HG03378 (cell line): ENCODE data around the gene TAS2R9.
"Not testable (repeated sequence)": the region's sequence is repeated elsewhere in the genome, so short reads cannot be mapped to it uniquely, and the experiment has no call there.

Experiments
- ATAC-seq: cut with Tn5 transposase; IDR thresholded peaks from one replicate; pipeline ENCODE4 v1.9.1; 2021; ENCODE audit warnings: mild to moderate bottlenecking, moderate library complexity; ENCODE audit not compliant: unreplicated experiment

The TAS2R9 gene

GRCh38 chr12:10810068-10810467, at the start of gene TAS2R9:
TSS of gene TAS2R9 (minus strand) at chr12:10810168. CDS start at chr12:10810075, 93 bp downstream.
- no peak for ATAC-seq

DNA sequence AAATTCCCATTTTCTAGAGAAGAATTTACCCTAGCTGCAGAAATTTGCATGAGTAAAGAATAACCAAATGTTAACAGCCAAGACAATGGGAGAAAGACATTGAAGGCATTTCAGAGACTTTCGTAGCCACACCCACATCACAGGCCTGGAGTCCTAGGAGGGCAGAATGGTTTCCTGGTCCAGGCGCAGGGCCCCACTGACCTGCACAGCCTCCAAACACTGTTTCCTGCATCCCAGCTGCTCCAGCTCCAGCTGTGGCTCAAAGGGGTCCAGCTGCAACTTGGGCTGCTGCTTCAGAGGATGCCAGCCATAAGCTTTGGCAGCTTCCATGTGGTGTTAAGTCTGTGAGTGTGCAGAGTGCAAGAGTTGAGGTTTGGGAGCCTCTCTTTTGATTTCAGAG, 45.8 kb upstream of the TAS2R9 start:
- no peak for ATAC-seq

GRCh38 chr12:10853776-10854175, 43.8 kb upstream of the TAS2R9 start:
- no peak for ATAC-seq

DNA sequence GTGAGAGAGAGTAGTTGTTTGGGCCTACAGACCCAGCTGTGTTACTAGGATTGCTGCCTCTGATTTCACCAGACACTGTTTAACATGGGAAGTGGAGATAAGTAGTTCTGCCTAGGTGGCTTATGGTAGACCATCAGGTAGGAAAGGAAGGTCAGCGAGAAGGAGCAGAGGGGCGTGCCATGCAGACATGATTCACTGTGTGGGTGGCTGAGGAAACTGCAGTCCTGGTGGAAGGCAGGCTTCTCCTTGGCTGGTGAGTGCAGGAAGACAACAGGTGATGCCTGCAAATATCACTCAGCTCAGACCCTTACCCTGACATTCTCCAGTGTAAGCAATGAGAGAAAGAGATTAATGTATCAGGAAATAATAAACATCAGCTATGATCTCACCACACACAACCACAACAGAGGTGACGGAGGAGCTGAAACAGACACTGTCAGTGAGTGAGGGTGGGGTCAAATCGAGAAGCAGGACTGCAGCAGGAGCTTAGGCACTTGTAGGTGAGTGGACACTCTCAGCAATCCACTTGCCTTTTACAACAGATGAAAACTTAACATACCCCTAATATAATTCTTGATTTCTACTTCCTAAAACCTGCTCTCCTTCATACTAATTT, 41.4 kb upstream of the TAS2R9 start:
- no peak for ATAC-seq

DNA sequence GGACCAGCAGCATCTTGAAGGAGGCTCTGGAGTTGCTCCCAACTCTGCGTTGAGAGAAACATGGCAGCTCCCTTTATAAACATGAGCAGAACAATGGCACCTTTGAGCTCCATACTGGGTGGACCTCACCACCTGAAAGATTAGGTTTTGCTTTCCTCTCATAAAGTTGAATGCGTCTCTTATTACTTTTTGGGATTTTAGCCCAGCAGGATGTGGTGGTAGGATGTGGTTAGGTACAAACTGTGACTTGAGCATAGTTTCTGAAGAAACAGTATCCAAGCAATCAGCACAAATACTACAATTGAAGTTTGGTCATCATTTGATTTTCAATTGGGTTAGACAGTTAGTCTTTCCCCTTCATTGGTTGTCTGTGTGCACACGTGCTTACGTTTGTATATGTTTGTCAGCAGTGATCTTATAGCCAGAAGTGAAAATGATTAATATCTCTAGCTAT, 39.5 kb upstream of the TAS2R9 start, which contains the start of gene PRR4:
TSS of gene PRR4 (minus strand) at position 51 of the 454 bp plus-strand sequence. CDS start at position 13, 38 bp downstream.
- ATAC-seq, result no peak

GRCh38 chr12:10847744-10848143, 37.8 kb upstream of the TAS2R9 start:
- no peak for ATAC-seq

GRCh38 chr12:10842862-10843261, 32.9 kb upstream of the TAS2R9 start:
- ATAC-seq, result no peak

GRCh38 chr12:10838461-10838860, 28.5 kb upstream of the TAS2R9 start:
- ATAC-seq, result no peak

DNA sequence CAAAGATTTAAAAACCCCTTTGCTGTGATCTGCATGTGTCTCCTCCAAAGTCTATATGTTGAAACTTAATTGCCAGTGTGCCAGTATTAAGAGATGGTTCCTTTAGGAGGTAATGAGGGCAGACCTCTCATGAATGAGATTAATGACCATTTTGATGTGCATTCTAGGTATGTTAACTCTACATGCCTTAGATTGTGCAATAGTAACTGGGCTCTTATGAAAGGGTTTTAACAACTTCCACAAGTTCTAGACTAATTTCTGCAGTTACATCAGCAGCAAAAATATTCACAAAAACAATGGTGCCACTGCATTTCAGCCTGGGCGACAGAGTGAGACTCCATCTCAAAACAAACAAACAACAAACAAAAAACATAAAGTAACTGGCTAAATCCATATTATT, 20.0 kb upstream of the TAS2R9 start:
- ATAC-seq, result no peak

- ATAC-seq, result no peak
These were observed 16.3 kb upstream of the TAS2R9 start, which contains the start of gene TAS2R10 for GRCh38 chr12:10826258-10826657. TSS of gene TAS2R10 (minus strand) at chr12:10826358. CDS start at chr12:10826269, 89 bp downstream.

- no peak for ATAC-seq
These were observed 15.0 kb upstream of the TAS2R9 start for GRCh38 chr12:10824957-10825356.

DNA sequence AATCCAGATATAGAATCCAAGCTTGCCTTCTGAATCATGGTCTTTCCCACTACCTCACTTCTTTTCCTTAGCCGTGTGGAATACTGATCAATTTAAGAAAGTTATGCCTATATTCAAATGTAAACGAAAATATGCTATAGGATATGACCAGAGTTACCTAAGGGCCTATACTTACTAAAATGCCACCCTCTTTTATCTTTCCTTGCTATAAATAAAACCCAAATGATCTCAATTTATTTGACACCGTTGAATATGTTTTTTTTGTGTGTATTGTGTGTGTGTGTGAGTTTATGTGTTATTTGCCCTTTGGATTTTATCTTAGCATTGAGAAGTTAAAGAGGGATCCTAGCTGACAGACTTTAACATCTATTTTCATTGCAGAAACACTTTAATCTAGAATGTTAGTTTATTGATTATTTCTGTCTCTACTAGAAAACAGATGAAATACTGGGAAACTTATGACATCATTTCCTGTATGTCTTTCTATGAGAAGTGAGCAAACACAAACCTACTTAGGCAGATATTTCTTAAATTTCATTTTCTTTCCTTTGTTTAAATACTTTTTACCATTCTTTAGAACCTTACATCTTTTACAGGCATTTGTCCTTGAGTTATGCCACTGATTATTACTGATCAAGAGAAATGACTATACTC, 2.0 kb upstream of the TAS2R9 start:
- ATAC-seq, result no peak

DNA sequence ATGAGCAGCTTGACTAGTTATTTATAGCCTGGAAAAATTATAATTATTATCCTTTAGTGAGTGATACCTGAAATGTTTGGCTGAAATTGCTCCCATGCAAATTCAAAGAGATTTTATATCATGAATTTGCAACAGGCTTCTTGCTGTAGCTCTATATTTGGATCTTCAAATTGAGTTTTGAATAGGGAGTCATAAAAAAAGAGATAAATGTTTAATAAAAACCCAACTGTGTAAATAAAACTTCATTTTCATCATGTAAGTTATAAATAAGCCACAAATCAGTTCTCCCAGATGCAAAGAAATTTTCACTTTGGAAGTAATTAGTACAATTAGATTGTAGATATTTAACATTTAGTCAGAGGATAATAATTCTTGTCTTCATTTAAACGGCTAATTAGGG, 2.8 kb downstream of the TAS2R9 start, which contains the start of gene TAS2R8:
TSS of gene TAS2R8 (minus strand) at position 101 of the 400 bp plus-strand sequence. CDS start 306 bp downstream, outside the sequence.
- ATAC-seq, result no peak

- no peak for ATAC-seq
These were observed 7.4 kb downstream of the TAS2R9 start, which contains the start of gene TAS2R7 for GRCh38 chr12:10802587-10802986. TSS of gene TAS2R7 (minus strand) at chr12:10802627. CDS start at chr12:10802570, 57 bp downstream.

- ATAC-seq, result no peak
These were observed 8.2 kb downstream of the TAS2R9 start for GRCh38 chr12:10801741-10802140.

GRCh38 chr12:10794222-10794621, 15.7 kb downstream of the TAS2R9 start:
- ATAC-seq, result no peak

DNA sequence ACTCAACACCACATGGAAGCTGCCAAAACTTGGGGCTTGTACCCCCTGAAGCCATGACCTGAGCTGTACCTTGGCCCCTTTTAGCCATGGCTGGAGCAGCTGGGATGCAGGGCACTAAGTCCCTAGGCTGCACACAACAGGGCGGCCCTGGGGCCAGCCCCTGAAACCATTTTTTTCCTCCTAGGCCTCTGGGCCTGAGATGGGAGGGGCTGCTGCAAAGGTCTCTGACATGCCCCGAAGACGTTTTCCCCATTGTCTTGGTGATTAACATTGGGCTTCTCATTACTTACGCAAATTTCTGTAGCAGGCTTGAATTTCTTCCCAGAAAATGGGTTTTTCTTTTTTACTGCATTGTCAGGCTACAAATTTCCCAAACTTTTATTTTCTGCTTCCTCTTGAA, 18.2 kb downstream of the TAS2R9 start:
- not testable (repeated sequence) for ATAC-seq

DNA sequence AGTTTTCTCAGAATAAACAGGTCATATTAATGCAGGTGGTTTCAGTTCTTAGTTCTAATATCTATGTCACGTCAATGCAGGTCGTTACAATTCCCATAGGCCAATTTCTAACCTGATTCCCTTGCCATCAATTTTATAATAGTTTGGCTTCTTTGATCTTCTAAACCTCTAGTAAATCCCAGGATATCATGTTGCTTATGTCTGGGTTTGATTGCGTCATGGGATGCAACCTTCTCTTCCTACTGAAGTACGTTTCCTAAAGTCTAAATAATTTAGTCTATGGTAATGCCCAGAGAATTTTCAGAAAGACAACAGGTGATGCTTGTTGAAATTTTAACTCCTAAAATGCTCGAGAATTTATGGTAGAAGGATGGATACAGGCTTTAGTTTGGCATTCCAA, 26.7 kb downstream of the TAS2R9 start:
- ATAC-seq, result no peak

DNA sequence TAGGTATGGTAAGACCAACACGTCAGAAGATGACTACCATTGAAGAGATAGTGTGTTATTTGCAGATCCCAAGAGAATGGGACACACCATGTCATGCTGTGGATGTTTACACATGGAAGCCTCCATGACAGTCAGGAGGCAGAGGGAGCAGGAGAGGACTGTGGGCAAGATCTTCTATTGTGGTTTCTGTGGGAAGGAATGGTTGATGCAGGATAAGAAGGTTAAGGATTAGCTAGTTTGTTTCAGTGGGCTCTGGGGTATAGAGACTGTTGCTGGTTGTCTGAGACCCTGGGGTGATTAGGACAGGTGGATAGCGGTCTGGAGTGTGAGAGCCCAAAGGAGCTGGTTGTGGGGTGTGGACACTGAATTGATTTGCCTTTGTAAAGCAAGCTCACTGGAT, 30.9 kb downstream of the TAS2R9 start:
- ATAC-seq, result no peak

DNA sequence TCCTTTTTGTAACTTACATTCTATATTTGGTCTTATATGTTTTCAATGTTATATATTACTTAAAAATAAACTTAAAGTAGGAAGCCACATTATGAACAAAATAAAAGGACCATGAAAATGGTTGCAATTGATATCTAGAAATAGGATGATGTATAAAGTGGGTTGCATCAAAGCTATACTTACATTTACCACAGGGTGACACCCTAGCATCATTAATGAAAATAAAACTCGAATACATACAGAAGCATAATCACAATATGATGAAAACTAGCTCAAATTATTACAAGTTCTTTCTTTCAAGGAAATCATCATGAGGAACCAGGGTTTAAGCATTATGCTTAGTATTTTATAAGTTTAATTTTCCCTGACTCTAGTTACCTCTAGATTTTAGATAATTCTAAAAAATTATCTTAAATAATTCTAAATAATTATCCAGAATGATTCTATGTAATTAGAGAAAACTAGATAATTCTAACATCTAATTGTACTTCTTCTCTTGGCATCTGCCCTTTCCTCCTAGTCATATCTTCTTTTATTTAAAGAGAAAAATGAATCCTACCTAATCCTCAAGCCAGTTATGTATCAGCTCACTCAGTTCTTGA, 38.7 kb downstream of the TAS2R9 start:
- ATAC-seq, result no peak

DNA sequence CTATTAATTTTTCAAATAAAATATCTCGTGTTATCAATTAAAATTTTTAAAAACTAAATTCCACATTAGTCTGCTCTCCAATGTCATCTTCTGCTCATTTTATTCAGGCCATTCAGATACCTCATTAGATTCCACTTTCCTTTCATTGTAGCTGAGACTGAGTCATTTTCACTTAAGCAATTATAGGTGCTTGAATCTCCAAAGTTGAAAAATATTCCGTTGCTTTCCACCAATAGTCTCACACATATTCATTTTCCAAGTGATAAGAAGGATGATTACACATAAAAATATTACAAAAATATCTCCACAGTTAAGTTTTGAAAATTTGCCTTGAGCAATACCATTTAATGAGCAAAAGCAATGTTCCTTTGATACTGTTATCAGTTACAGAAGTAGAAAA, 50.3 kb downstream of the TAS2R9 start:
- ATAC-seq, result no peak
